ENCODE measurements around the gene STRIP2. TPM values are rescaled to one million over a fixed set of nuclear protein-coding genes. Genes with fewer than 3 reads are reported as not detected.

The STRIP2 gene
- total and polyA plus RNA-seq, 9 donors = 0.12 to 1.6 (median 0.92) TPM

DNA sequence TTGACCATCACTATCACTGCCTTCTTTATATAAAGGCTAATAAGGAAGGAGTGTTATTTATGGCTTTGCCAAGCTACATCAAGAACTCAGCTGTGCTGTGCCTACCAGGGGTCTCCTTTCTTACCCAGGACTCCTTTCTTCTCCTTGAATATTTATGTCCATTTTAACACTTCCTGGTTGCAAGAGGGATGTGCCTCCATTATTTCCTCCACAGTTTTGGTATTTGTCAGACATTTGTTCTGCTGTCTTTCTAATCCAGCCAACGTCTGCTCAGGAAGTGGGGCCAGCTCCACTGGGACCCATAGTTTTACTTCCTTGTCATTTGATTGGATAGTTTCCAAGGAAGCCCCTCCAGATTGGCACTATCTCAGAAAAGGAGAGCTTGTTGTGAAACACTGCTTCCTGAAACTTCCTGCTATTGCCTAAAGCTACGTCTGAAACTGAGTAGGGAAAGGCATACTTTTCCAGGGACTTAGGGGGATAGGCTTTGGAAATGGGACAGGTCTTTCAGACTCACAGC, 6.6 kb upstream of the STRIP2 start:
- H3K36me3 ChIP-seq = no peaks in the 10 kb centered on the region
- H3K4me1 ChIP-seq (ENCODE audit: insufficient read depth) = no peaks in the 10 kb centered on the region
- intact Hi-C loops (cut with DNase I) = no loop called here
- DNase-seq = no peak
- H3K27me3 ChIP-seq = no peaks in the 10 kb centered on the region
- no peak for TF ChIP-seq CTCF (IDR thresholded peaks at IDR 0.05)
- no peak overlapping the region for H3K4me3 ChIP-seq
- 42 to 45% (median 43%) methylated on average over 2 of the region's 2 CpGs for WGBS, 3 donors
- H3K27ac ChIP-seq = no peak overlapping the region
- H3K9me3 ChIP-seq = no peaks in the 10 kb centered on the region

DNA sequence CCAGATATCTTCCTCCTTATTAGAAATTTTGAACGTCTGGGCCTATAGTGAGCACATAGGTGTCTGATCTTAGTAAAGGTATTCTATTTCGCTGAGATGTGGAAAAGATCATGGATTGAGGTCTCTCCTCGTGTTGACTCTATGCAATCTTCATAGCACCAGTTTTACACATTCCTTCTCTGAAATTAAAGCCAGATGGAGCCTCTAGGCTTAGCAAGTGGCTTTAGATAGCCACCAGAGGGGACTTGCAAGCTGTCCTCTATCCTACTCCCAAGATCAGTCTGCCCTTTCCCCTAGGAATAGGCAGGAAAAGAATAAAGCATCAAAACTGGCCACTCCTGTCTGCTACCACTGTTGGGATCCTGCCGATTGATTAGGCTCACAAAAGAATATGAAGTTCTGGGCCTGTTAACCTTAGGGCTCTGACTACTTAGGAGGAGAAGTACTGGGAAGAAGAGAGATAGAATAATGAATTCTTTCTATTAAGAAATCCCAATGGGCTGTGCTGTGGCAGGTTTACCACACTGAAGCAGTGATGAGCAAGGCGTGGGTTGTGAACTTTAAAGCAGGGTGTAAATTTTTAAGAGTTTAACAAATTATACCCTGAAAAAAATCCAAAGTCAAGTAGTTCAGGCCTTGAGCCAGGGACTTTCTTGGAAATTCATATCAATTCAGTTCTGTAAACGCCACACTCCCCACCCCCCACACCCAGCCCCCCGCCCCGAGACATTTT, 2.2 kb upstream of the STRIP2 start:
- intact Hi-C loops (cut with DNase I) = no loop called here
- Histone ChIP-seq H3K27ac (no peak overlapping the region), H3K9me3 (no peaks in the 10 kb centered on the region), H3K4me1 (ENCODE audit: insufficient read depth) (no peaks in the 10 kb centered on the region), H3K27me3 (no peaks in the 10 kb centered on the region), H3K36me3 (no peaks in the 10 kb centered on the region), H3K4me3 (no peak overlapping the region)
- TF ChIP-seq POLR2A (IDR thresholded peaks at IDR 0.05) (no peak), EP300 (IDR thresholded peaks at IDR 0.05) (no peak), CTCF (IDR thresholded peaks at IDR 0.05) (no peak)
- WGBS, 3 donors = 64 to 72% (median 72%) methylated on average over 8 of the region's 8 CpGs
- DNase-seq = no peak

GRCh38 chr7:129434675-129435318, 565 bp downstream of the STRIP2 start:
- no peaks in the 10 kb centered on the region for H3K4me1 ChIP-seq (ENCODE audit: insufficient read depth)
- intact Hi-C loops (cut with DNase I) = no loop called here
- H3K4me3 ChIP-seq = peak overlapping the region; percentile 60
- H3K27me3 ChIP-seq = no peaks in the 10 kb centered on the region
- no peaks in the 10 kb centered on the region for H3K36me3 ChIP-seq
- TF ChIP-seq POLR2A (IDR thresholded peaks at IDR 0.05) (no peak), CTCF (IDR thresholded peaks at IDR 0.05) (no peak), EP300 (IDR thresholded peaks at IDR 0.05) (no peak)
- H3K9me3 ChIP-seq = no peaks in the 10 kb centered on the region
- H3K27ac ChIP-seq = peak overlapping the region; percentile 11 to 49
- peak; percentile 13 to 42 (median 19) for DNase-seq
- 0 to 1% (median 0%) methylated on average over 43 to 44 of the region's 44 CpGs for WGBS, 3 donors

DNA sequence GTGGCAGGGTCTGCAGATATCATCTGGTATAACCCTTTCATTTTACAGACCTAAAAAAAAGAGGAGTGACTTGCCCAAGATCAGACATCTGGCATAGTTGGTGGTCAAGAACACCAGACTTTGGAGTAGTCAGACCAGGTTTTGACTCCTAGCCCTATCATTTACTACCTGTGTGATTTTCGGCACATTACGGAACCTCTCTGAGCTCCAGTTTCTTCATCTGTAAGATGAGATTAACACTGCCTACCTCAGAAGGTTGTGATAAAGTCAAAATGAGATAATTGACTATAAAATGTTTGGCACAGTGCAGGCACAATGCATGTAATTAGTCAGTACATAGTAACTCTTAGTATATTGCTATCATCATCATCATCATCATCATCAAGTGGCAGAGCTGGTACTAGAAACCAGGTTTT, 1.2 kb downstream of the STRIP2 start:
- 93 to 97% (median 93%) methylated on average over 2 of the region's 2 CpGs for WGBS, 3 donors
- H3K4me3 ChIP-seq = no peak overlapping the region
- intact Hi-C loops (cut with DNase I) = no loop called here

More for the DNA sequence above, 1.2 kb downstream of the STRIP2 start:
- H3K27ac ChIP-seq = no peak overlapping the region
- H3K36me3 ChIP-seq = no peaks in the 10 kb centered on the region
- no peaks in the 10 kb centered on the region for H3K9me3 ChIP-seq
- TF ChIP-seq POLR2A (IDR thresholded peaks at IDR 0.05) = no peak
- TF ChIP-seq EP300 (IDR thresholded peaks at IDR 0.05) = no peak
- H3K4me1 ChIP-seq (ENCODE audit: insufficient read depth) = no peaks in the 10 kb centered on the region
- DNase-seq = no peak
- H3K27me3 ChIP-seq = no peaks in the 10 kb centered on the region

Measured in ovary (tissue), 9 donors.